ENCODE measurements around the gene BET1.

BET1 gene

GRCh38 chr7:94011714-94012353, 7.7 kb upstream of the BET1 start:
- DNase-seq, result no peak

- DNase-seq, result no peak
Measured at GRCh38 chr7:94008537-94008936, 4.4 kb upstream of the BET1 start.

GRCh38 chr7:94005753-94006152, 1.6 kb upstream of the BET1 start:
- no peak for DNase-seq

DNA sequence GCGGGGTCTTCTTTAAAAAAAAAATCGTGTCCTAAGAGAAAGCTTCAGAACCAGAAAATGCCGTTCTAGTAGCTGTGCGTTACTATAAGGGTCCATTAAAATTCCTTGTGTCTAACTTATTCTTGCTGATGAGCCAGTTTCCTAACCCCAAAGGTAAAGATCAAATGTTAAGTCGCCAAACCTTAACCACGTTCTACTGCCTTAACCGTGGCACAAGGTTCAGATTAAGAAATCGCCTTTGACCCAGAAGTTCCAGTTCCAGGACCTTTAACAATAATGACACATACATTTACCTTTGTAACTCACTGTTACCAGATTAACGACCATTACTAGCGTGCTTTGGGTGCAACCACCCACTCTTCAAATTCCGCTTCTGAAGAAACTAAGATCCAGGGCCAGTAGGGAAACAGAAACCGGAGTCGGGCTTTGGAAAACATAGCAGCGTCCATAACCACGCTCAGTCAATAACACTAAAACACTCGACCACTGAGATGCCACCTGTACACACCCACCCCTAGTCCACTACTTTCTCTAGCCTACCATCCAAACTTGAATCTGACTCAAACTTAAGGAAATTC, 620 bp downstream of the BET1 start:
- no peak for DNase-seq

GRCh38 chr7:94001396-94001795, 2.8 kb downstream of the BET1 start:
- no peak for DNase-seq

- DNase-seq, result no peak
Measured at GRCh38 chr7:93997868-93998267, 6.3 kb downstream of the BET1 start.

GRCh38 chr7:93992421-93993110, 11.6 kb downstream of the BET1 start:
- no peak for DNase-seq

DNA sequence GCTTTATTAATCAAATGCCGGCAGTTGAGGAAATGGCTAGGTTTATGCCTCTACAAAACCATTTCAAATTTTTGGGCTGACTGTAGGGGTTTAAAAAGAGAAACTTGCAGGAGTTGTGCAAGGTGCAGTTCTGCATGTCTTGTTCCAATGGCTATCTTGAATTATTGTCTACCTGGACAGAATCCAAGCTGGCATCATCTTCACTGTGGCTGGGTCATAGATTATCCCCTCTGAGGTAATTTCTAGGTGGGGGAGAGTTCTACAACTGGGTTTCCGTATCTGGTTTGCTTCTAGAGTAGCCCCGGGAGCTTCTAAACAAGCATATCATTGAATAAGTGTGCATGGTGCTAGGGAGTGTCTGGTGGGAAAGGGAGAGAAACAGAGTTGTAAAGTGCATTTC, 16.9 kb downstream of the BET1 start:
- no peak for DNase-seq

DNA sequence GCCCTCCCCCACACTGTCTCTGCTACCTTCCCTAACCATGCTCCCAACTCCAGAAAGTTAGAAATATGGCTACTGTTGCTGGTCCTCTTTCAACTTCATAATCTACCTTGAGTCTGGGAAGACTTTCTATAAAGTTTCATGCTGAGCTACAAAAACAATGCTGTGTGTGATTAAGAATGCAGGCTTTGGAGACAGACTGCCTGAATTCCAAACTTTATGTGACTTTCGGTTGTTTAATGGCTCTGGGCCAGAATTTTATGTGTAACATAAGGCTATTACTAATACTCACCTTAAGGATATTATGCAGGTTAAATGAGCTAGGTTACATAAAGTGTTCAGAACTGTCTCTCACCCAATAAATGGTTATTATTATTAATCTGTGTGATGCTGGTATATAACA, 19.1 kb downstream of the BET1 start:
- DNase-seq, result no peak

DNA sequence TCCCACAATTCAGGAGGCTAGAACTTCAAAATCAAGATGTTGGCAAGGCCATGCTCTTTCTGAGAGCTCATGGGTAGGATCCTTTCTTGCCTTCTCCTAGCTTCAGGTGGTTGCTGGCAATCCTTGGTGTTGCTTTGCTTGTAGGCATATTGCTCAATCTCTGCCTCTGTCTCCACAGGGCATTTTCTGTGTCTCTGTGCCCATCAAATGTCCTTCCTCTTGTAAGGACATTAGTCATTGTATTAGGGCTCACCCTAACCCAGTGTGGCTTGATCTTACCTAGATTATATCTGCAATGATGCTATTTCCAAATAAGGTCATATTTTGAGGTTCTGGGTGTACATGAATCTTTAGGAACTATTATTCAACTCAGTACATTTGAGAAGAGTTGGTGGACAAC, 20.1 kb downstream of the BET1 start:
- no peak for DNase-seq

DNA sequence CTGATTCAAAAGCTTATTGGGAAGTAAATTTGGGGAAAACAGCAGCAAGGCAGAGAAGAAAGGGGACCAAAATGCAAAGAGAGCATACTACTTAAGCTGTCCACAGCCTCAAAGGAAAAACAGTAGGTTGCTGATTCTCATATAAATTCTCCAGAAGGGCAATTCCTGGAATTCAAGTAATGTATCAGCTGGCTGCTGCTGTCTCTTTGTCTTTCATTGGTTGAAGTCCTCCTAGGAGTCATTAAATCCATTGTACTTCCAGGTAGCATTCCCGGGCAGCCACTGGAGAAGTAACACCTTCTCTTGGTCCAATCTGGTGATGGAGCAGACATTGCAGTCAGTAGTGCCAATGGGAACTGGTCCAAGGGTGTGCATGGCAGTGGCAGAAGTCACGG, 22.7 kb downstream of the BET1 start:
- DNase-seq, result no peak

- no peak for DNase-seq
Measured at GRCh38 chr7:93980744-93981479, 23.2 kb downstream of the BET1 start.

- DNase-seq, result no peak
Measured at GRCh38 chr7:93977211-93977950, 26.8 kb downstream of the BET1 start.

- DNase-seq, result no peak
Measured at GRCh38 chr7:93973134-93973533, 31.0 kb downstream of the BET1 start.

DNA sequence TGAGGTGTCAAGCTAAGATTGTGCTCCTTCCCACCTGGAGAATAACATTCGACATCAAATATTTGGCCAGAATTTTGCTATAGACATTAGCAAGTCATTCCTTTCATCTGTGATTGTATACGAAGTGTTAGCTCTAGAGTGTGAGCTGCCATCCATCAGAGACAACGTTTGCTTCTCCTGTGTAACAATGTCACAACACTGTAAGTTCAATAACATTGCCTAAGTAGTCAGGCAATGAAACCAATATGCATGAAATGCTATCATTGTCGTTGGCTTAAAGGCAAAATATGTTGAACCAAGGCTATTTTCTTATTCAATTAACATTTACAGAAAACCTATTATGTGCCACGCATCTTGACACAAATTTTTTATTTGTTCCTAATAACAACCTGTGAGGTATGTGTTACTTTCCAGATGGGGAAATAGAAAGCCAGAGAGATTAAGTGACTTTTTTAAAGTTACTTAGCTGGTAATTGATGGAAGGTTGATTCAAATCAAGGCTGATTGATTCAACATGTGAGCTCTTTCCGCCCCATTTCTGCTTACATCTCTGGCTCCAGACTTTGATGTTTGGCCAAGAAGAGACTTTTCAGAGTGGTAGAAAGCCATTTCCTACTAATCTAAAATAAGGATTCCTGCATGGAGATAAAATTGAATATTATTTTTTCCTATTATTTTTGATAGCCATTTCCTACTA, 32.0 kb downstream of the BET1 start:
- DNase-seq, result no peak

GRCh38 chr7:93968911-93969620, 35.1 kb downstream of the BET1 start:
- DNase-seq, result no peak

GRCh38 chr7:93964813-93965212, 39.3 kb downstream of the BET1 start:
- DNase-seq, result no peak

- no peak for DNase-seq
Measured at GRCh38 chr7:93964262-93964661, 39.9 kb downstream of the BET1 start.

DNA sequence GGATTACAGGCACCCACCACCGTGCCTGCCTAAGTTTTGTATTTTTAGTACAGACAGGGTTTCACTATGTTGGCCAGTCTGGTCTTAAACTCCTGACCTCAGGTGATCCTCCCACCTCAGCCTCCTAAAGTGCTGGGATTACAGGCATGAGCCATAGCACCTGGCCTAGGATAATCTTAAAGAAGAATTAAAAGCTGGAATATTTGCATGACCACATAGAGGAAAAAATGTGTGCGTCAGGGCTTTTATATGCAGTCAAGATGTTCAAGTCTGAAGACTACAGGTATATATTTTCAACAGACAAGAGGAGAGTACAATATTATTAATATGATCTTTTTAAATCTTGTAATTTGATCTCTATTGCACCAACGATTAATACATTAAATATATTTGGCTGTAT, 43.2 kb downstream of the BET1 start:
- DNase-seq, result no peak

DNA sequence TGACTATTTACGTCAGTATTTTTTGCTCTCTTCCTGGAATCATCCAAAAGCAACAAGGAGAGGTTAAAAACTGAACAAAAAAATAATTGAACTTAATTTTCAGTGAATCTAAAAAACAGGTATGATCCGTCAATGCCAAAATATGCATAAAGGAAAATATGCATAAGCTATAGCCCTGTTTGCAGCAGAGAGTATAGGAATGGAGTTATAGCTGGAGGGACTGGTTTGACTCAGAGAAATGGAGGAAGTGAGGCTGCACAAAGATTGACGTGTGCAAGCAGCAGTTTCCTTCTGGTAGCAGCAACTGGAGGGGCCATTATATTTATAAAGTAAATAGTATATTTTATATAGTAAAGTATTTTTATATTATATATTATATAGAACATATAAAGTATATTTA, 45.5 kb downstream of the BET1 start:
- DNase-seq, result no peak

- DNase-seq, result no peak
Measured at GRCh38 chr7:93958216-93958615, 45.9 kb downstream of the BET1 start.

- DNase-seq, result no peak
Measured at GRCh38 chr7:93957767-93958166, 46.4 kb downstream of the BET1 start.
